Skeletal muscle satellite cell (primary cell): ENCODE results near the gene SPAG16.
"Not testable (repeated sequence)": the region's sequence is repeated elsewhere in the genome, so short reads cannot be mapped to it uniquely, and the experiment has no call there.

Experiments used
- H3K27me3 ChIP-seq: 2 replicates; pipeline ENCODE4 v1.7.0; 2013; ENCODE audit warnings: low read length; ENCODE audit not compliant: control insufficient read depth, insufficient read depth
- H3K36me3 ChIP-seq: 2 replicates; pipeline ENCODE4 v1.7.0; 2013; ENCODE audit warnings: mild to moderate bottlenecking, control low read depth, low read length; ENCODE audit not compliant: insufficient read depth
- H3K4me1 ChIP-seq: 2 replicates; pipeline ENCODE4 v1.7.0; 2013; ENCODE audit warnings: low read length; ENCODE audit not compliant: control insufficient read depth, insufficient read depth
- H3K4me2 ChIP-seq: 2 replicates; pipeline ENCODE4 v1.7.0; 2013; ENCODE audit warnings: mild to moderate bottlenecking, low read length
- H3K4me3 ChIP-seq: 2 replicates; pipeline ENCODE4 v1.7.0; 2013; ENCODE audit warnings: low read length
- H3K9ac ChIP-seq: 2 replicates; pipeline ENCODE4 v1.7.0; 2013; ENCODE audit warnings: mild to moderate bottlenecking, low read depth, low read length, moderate library complexity
- H3K9me3 ChIP-seq: replicated peaks from 2 replicates; pipeline ENCODE4 v1.7.0; 2013; ENCODE audit warnings: mild to moderate bottlenecking, control low read depth, low read length

The SPAG16 gene

DNA sequence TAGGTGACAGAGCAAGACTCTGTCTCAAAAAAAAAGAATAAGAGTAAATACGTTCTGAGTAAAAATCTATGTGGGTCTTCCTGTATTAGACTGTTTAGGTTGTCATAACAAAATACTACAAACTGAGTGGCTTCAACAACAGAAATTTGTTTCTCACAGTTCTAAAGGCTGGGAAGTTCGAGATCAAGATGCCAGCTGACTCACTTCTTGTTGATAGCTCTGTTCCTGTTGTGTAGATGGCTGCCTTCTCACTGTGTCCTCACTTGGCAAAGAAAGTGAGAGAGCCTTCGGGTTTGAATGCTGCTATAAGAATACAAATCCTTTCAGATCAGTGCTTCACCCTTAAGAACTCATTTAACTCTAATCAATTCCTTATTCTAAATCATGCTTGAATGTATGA, 696.6 kb downstream of the SPAG16 start:
- Histone ChIP-seq H3K4me2 (no peak overlapping the region), H3K4me3 (no peak overlapping the region), H3K36me3 (no peaks in the 10 kb centered on the region), H3K9ac (no peak overlapping the region), H3K9me3 (no peaks in the 10 kb centered on the region), H3K27me3 (no peaks in the 10 kb centered on the region), H3K4me1 (no peaks in the 10 kb centered on the region)

- Histone ChIP-seq H3K36me3 (no peaks in the 10 kb centered on the region), H3K27me3 (no peaks in the 10 kb centered on the region), H3K9me3 (no peaks in the 10 kb centered on the region), H3K4me3 (no peak overlapping the region), H3K4me2 (no peak overlapping the region), H3K9ac (no peak overlapping the region), H3K4me1 (no peaks in the 10 kb centered on the region)
Observed at GRCh38 chr2:213989207-213989606, 704.9 kb downstream of the SPAG16 start.

GRCh38 chr2:213991453-213992108, 707.3 kb downstream of the SPAG16 start:
- H3K4me2 ChIP-seq: no peak overlapping the region
- H3K36me3 ChIP-seq: no peaks in the 10 kb centered on the region
- no peaks in the 10 kb centered on the region for H3K9me3 ChIP-seq
- no peak overlapping the region for H3K4me3 ChIP-seq
- H3K27me3 ChIP-seq: no peaks in the 10 kb centered on the region
- peaks cover 13% of the 10 kb centered on the region for H3K4me1 ChIP-seq
- no peak overlapping the region for H3K9ac ChIP-seq

GRCh38 chr2:213995400-213996105, 711.3 kb downstream of the SPAG16 start:
- Histone ChIP-seq H3K9ac (no peak overlapping the region), H3K4me1 (peaks cover 13% of the 10 kb centered on the region), H3K4me2 (peak overlapping the region; percentile 31), H3K27me3 (no peaks in the 10 kb centered on the region), H3K4me3 (no peak overlapping the region), H3K36me3 (no peaks in the 10 kb centered on the region), H3K9me3 (no peaks in the 10 kb centered on the region)

DNA sequence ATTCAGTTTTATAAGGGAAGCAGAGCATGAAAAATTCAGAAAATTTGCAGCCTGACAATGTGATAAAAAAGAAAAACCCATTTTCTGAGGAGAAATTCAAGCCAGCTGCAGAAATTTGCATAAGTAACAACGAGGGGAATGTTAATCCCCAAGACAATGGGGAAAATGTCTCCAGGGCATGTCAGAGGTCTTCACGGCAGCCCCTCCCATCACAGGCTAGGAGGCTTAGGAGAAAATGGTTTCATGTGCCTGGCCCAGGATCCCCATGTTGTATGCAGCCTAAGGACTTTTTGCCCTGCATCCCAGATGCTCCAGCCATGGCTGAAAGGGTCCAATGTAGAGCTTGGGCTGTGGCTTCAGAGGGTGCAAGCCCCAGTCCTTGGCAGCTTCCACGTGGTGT, 714.7 kb downstream of the SPAG16 start:
- not testable (repeated sequence) for H3K27me3 ChIP-seq, H3K9me3 ChIP-seq, H3K36me3 ChIP-seq, H3K9ac ChIP-seq, H3K4me3 ChIP-seq, H3K4me2 ChIP-seq
- peaks cover 13% of the 10 kb centered on the region for H3K4me1 ChIP-seq

DNA sequence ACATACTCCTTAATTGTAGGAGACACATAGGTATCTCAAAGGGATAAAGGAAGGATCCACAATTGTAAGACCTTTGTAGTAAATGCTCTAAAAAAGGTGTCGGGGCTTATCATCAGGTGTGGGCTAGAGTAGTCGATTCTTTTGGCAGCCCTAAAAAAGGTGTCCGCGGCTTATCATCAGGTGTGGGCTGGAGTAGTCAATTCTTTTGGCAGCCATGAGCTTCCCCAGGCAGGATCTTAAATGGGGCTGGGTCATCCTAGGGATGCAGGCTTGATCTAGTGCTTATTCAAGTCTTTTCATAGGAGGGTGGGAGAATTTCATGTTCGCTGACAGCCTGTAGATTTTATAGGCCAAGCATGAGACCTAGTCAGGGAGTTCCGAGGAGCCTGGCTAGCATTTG, 720.2 kb downstream of the SPAG16 start:
- H3K27me3 ChIP-seq: no peaks in the 10 kb centered on the region
- H3K36me3 ChIP-seq: no peaks in the 10 kb centered on the region
- H3K4me2 ChIP-seq: no peak overlapping the region
- H3K4me3 ChIP-seq: no peak overlapping the region
- H3K4me1 ChIP-seq: no peaks in the 10 kb centered on the region
- H3K9me3 ChIP-seq: no peaks in the 10 kb centered on the region
- H3K9ac ChIP-seq: no peak overlapping the region

GRCh38 chr2:214005337-214005736, 721.1 kb downstream of the SPAG16 start:
- Histone ChIP-seq H3K4me1 (no peaks in the 10 kb centered on the region), H3K4me3 (no peak overlapping the region), H3K9ac (no peak overlapping the region), H3K4me2 (no peak overlapping the region), H3K36me3 (no peaks in the 10 kb centered on the region), H3K27me3 (no peaks in the 10 kb centered on the region), H3K9me3 (no peaks in the 10 kb centered on the region)

- Histone ChIP-seq H3K4me2 (no peak overlapping the region), H3K36me3 (no peaks in the 10 kb centered on the region), H3K4me3 (no peak overlapping the region), H3K4me1 (no peaks in the 10 kb centered on the region), H3K27me3 (no peaks in the 10 kb centered on the region), H3K9me3 (no peaks in the 10 kb centered on the region), H3K9ac (no peak overlapping the region)
Observed at GRCh38 chr2:214006601-214007000, 722.3 kb downstream of the SPAG16 start.

DNA sequence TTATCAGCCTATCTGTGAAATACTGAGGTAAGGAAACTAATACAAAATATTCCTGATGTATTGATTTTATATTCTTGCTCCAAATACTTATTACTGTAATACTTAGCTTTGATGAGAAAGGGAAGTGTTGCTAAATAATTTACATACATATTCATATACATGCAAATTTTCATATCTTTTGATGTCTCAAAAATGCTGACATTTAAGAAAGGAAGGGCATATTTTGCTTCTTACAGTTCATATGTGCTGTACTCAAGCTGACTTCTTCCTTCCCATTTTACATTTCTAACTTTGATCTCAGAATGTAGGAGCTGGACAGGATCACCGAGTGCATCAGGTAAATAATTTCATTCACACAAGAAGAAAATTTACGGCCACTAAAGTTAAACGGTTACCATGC, 727.4 kb downstream of the SPAG16 start:
- no peaks in the 10 kb centered on the region for H3K9me3 ChIP-seq
- H3K4me3 ChIP-seq: no peak overlapping the region
- H3K36me3 ChIP-seq: no peaks in the 10 kb centered on the region
- H3K9ac ChIP-seq: no peak overlapping the region
- H3K4me2 ChIP-seq: no peak overlapping the region
- no peaks in the 10 kb centered on the region for H3K4me1 ChIP-seq
- no peaks in the 10 kb centered on the region for H3K27me3 ChIP-seq

DNA sequence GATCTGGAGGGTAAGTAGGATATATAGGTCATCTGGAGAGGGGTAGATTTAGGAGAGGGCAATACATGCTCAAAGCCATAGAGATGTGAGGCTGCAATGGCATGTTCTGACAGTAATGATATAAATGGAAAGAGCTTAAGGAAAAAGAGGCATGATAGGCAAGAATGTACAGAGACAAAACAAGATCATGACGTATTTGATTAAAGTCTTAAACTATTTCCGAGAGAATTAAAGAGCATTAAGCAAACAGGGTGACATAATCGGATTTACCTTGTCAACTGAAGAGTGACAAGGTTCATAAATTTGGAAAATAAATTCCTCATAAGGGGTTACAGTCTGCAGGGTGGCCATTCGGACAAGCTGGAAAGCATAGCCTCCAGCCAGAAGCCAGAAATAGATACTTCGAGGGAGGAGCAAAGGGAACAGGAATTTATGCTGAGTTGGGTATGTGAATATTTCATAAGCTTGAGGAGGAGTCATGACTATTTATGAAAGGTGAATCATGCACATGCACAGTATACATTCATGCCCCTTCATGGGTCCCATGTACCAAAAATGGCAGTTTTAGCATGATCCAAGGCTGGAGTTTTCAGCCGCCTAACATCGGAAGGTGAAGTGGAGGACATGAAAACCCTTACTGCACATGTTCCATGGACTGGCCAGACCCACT, 730.4 kb downstream of the SPAG16 start:
- Histone ChIP-seq H3K4me2 (no peak overlapping the region), H3K9me3 (no peaks in the 10 kb centered on the region), H3K36me3 (no peaks in the 10 kb centered on the region), H3K4me3 (no peak overlapping the region), H3K4me1 (peaks cover 11% of the 10 kb centered on the region), H3K9ac (no peak overlapping the region), H3K27me3 (no peaks in the 10 kb centered on the region)

GRCh38 chr2:214019229-214019972, 735.1 kb downstream of the SPAG16 start:
- H3K4me1 ChIP-seq: peaks cover 16% of the 10 kb centered on the region
- H3K27me3 ChIP-seq: no peaks in the 10 kb centered on the region
- no peaks in the 10 kb centered on the region for H3K9me3 ChIP-seq
- no peak overlapping the region for H3K9ac ChIP-seq
- H3K36me3 ChIP-seq: no peaks in the 10 kb centered on the region
- peak overlapping the region; percentile 27 for H3K4me2 ChIP-seq
- H3K4me3 ChIP-seq: no peak overlapping the region
